HepG2 (cell line): ENCODE measurements around the gene MAST1. TPM values are rescaled to one million over a fixed set of nuclear protein-coding genes. Genes with fewer than 3 reads are reported as not detected.

Experiments used
- ATAC-seq: fragments of 200-7000 bp; cut with Tn5 transposase; 3 replicates; pipeline ENCODE4 v1.9.1; 2020; ENCODE audit warnings: mild to moderate bottlenecking, moderate library complexity
- BruUV-seq: library from RNA; stranded (reverse); fragments of 400-500 nt; replicated peaks from 2 replicates; lab custom pipeline; 2021; lab: Mats Ljungman, UMichigan
- CTCF ChIA-PET: fragments of 300-600 bp; formaldehyde crosslinking; extraction: SDS; loops from one replicate; lab custom pipeline; 2021; ENCODE audit warnings: low total read pairs, inconsistent platforms, low intra/inter-chr PET ratio; lab: Yijun Ruan, JAX
- POLR2A ChIA-PET: fragments of 350-600 bp; sonication (Branson Sonifier 250); formaldehyde crosslinking; loops from one replicate; lab custom pipeline; 2020; ENCODE audit warnings: antibody characterized with exemption, inconsistent platforms; lab: Yijun Ruan, JAX
- DNase-seq: peaks from one replicate; pipeline ENCODE4 v3.0.0-alpha.2; 2015; ENCODE audit warnings: low spot score
- FAIRE-seq: peaks from 3 replicates; lab custom pipeline; 2011; peaks lifted over from hg19 to GRCh38; lab: Jason Lieb, UNC
- H2AFZ ChIP-seq: one replicate; pipeline ENCODE4 v1.6.1; 2011; ENCODE audit warnings: low read length, inconsistent platforms
- H3K27ac ChIP-seq: fragments of 300-600 bp; 3 replicates; pipeline ENCODE4 v1.8.0; 2011; ENCODE audit warnings: mixed run types, mild to moderate bottlenecking, mixed read lengths, low read length, inconsistent platforms; ENCODE audit not compliant: insufficient read depth; ENCODE audit errors: extremely low read length
- H3K27me3 ChIP-seq, 2 experiments: fragments of 200-600 bp in 1 of 2; 2 replicates in 1 of 2; 3 replicates in 1 of 2; pipeline versions ENCODE4 v1.6.0 to v1.8.0; 2011; ENCODE audit warnings: low read length in 2 of 2, mild to moderate bottlenecking in 2 of 2, moderate library complexity in 2 of 2, inconsistent platforms in 1 of 2; ENCODE audit not compliant: insufficient read depth in 2 of 2, control insufficient read depth in 1 of 2
- H3K36me3 ChIP-seq, 2 experiments: fragments of 200-600 bp in 1 of 2; replicated peaks in 1 of 2; 2 replicates in 1 of 2; 3 replicates in 1 of 2; pipeline versions ENCODE4 v1.5.1 to v1.8.0; 2011; ENCODE audit warnings: low read length in 2 of 2, inconsistent platforms in 1 of 2; ENCODE audit not compliant: insufficient read depth in 2 of 2, control insufficient read depth in 1 of 2
- H3K4me1 ChIP-seq: 2 replicates; pipeline ENCODE4 v1.5.1; 2012; ENCODE audit warnings: low read length, inconsistent platforms; ENCODE audit not compliant: insufficient read depth
- H3K4me2 ChIP-seq: 2 replicates; pipeline ENCODE4 v1.6.0; 2011; ENCODE audit warnings: low read depth, low read length, inconsistent platforms
- H3K4me3 ChIP-seq, 3 experiments: fragments of 200-600 bp in 1 of 3; sonication (generic), shearing (Covaris generic) in 1 of 3; replicated peaks in 1 of 3; 2 replicates each; pipeline ENCODE4 v1.5.1; 2011 to 2016; ENCODE audit warnings: low read length in 3 of 3, inconsistent platforms in 2 of 3, low read depth in 2 of 3, mild to moderate bottlenecking in 2 of 3, control low read depth in 1 of 3, mixed read lengths in 1 of 3; ENCODE audit not compliant: insufficient read depth in 1 of 3
- H3K79me2 ChIP-seq: one replicate; pipeline ENCODE4 v1.6.1; 2011; ENCODE audit warnings: low read length, inconsistent platforms; ENCODE audit not compliant: insufficient read depth
- H3K9ac ChIP-seq: 2 replicates; pipeline ENCODE4 v1.6.0; 2011; ENCODE audit warnings: mild to moderate bottlenecking, low read depth, low read length, inconsistent platforms; ENCODE audit not compliant: insufficient read depth
- H3K9me3 ChIP-seq: 2 replicates; pipeline ENCODE4 v1.5.1; 2012; ENCODE audit warnings: mild to moderate bottlenecking, low read length
- H4K20me1 ChIP-seq: 2 replicates; pipeline ENCODE4 v1.6.0; 2011; ENCODE audit warnings: inconsistent platforms, mild to moderate bottlenecking, low read length, moderate library complexity; ENCODE audit not compliant: insufficient read depth
- ATAD3A ChIP-seq: sonication (generic); formaldehyde crosslinking; IDR thresholded peaks from 2 replicates; pipeline ENCODE4 v1.4.0; 2020; ENCODE audit warnings: missing genetic modification reagents
- HHEX ChIP-seq: IDR thresholded peaks from 2 replicates; pipeline ENCODE4 v1.6.1; 2016; ENCODE audit warnings: control low read depth
- NFKB2 ChIP-seq: sonication (generic); formaldehyde crosslinking; IDR thresholded peaks from 2 replicates; pipeline ENCODE4 v1.4.0; 2020; ENCODE audit warnings: missing genetic modification reagents, borderline replicate concordance
- RFX5 ChIP-seq: IDR thresholded peaks from 2 replicates; pipeline ENCODE4 v1.6.1; 2011; ENCODE audit warnings: low read depth, low read length, improper control_type of control experiment
- SNAPC2 ChIP-seq: sonication (generic); formaldehyde crosslinking; IDR thresholded peaks from 2 replicates; pipeline ENCODE4 v1.8.1; 2022; ENCODE audit warnings: mild to moderate bottlenecking, missing genetic modification reagents
- TEF ChIP-seq: sonication (generic); formaldehyde crosslinking; IDR thresholded peaks from 2 replicates; pipeline ENCODE4 v1.5.0; 2020; ENCODE audit warnings: missing genetic modification reagents
- ZNF513 ChIP-seq: sonication (generic); formaldehyde crosslinking; conservative IDR thresholded peaks from 2 replicates; pipeline ENCODE4 v1.5.0; 2020; ENCODE audit warnings: missing genetic modification reagents
- WGBS: methylation state at CpG from one replicate; pipeline ENCODE4 v1.1.6; 2017; ENCODE audit warnings: low lambda C conversion rate; 5-methylcytosine and 5-hydroxymethylcytosine counted together
- in situ Hi-C: cut with HindIII; loops from 2 replicates; pipeline ENCODE4 v1.10.0; 2017; ENCODE audit warnings: low pct_unique_long_range_greater_than_20kb; ENCODE audit not compliant: extremely low pct_ligation_motif_present
- intact Hi-C: fragments of 100-400 bp; cut with micrococcal nuclease; formaldehyde crosslinking; loops from one replicate; pipeline ENCODE4 v1.10.0; 2022; ENCODE audit not compliant: unreplicated experiment
- polyA plus RNA-seq, 8 experiments: library from polyadenylated mRNA; depleted of rRNA in 3 of 8; stranded (reverse) in 7 of 8; unstranded in 1 of 8; fragments of >200 nt; fragmentation: Illumina TruSeq in 4 of 8; extraction: Trizol in 4 of 8; gene quantifications; 2 replicates each; pipeline versions ENCODE4 v1.2.1 to v1.2.3, GENCODE V29; 2011 to 2016; ENCODE audit warnings: low read depth in 4 of 8, missing spikeins in 1 of 8, mixed read lengths in 1 of 8; ENCODE audit not compliant: insufficient read depth in 1 of 8
- total RNA-seq, 5 experiments: library from RNA; depleted of rRNA; stranded (reverse); fragments of >200 nt; fragmentation: Illumina TruSeq; extraction: Trizol; gene quantifications; 2 replicates each; pipeline ENCODE4 v1.2.3, GENCODE V29; 2016; ENCODE audit warnings: low read depth in 1 of 5
- TF ChIP-seq, protein P1 (sequence below): IDR thresholded peaks from 2 replicates; pipeline ENCODE4 v1.6.1; 2016; ENCODE audit warnings: missing compliant biosample characterization, missing genetic modification reagents, borderline replicate concordance
- TF ChIP-seq, protein P2 (sequence below): sonication (generic); formaldehyde crosslinking; IDR thresholded peaks from 2 replicates; pipeline ENCODE4 v1.5.0; 2020; ENCODE audit warnings: missing genetic modification reagents
- TF ChIP-seq, protein P3 (sequence below): sonication (generic); formaldehyde crosslinking; IDR thresholded peaks from 2 replicates; pipeline ENCODE4 v1.4.0; 2020; ENCODE audit warnings: mild to moderate bottlenecking, missing genetic modification reagents
- TF ChIP-seq, protein P4 (sequence below): sonication (generic); formaldehyde crosslinking; IDR thresholded peaks from 2 replicates; pipeline ENCODE4 v1.4.0; 2020; ENCODE audit warnings: missing genetic modification reagents
- TF ChIP-seq, protein P5 (sequence below): sonication (generic); formaldehyde crosslinking; IDR thresholded peaks from 2 replicates; pipeline ENCODE4 v1.5.0; 2020; ENCODE audit warnings: missing genetic modification reagents

MAST1 gene
- total and polyA plus RNA-seq, 2 of the 13 experiments (the other 11 are each of a cell fraction or from before 2014, with no cell fraction given), result 0.73 to 4.7 TPM

DNA sequence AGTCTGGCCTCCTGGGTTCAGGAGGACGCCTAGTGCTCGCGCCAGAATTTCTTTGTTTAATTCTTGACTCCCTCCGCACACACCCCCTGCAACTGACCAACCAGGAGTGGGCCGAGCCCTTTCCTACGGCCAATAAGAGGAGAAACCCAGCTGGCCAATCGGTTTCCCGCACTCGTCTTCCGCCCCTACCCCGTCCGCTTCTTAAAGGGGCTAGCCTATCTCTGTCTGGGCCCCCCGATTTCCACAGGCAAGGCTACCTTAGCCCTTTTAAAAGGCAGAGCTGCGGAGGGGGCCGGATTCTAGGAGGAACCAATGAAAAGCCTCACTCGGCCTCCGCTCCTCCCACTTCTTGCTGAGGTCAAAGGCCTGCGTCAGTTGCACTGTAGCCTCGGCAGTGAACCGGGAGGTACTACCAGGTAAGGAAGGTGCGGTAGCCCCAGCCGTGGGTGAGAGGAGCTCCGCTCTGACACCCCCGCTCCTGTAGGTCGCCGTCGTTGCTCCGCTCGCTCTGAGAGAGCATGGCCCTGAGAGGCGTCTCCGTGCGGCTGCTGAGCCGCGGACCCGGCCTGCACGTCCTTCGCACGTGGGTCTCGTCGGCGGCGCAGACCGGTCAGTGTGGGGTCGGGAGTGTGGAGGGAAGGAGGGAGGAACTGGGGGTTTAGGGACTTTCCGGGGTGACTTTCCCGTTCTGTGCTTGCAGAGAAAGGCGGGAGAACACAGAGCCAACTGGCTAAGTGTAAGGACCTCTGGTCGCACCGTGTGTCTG, 52.7 kb downstream of the MAST1 start, which contains the start of gene GCDH:
GCDH (plus strand) TSS at position 374 of the 766 bp plus-strand sequence; CDS start at position 519, 145 bp downstream.
- intact Hi-C loops, result no loop called here
- Histone ChIP-seq H3K4me1 (peaks cover 43% of the 10 kb centered on the region), H3K79me2 (peaks cover 8% of the 10 kb centered on the region), H3K27ac (peak within 1 kb of the TSS; percentile 84), H2AFZ (no peak within 1 kb of the TSS), H3K36me3 (peaks cover 8 to 15% of the 10 kb centered on the region in 2 experiments; a peak in 4 of 5 replicates), H4K20me1 (no peaks in the 10 kb centered on the region), H3K9me3 (no peaks in the 10 kb centered on the region), H3K4me2 (peak within 1 kb of the TSS; percentile 97), H3K4me3 (peak within 1 kb of the TSS; percentile 67 to 95 (median 94)), H3K27me3 (peaks cover 0 to 15% of the 10 kb centered on the region in 2 experiments; a peak in 3 of 5 replicates), H3K9ac (peak within 1 kb of the TSS; percentile 80)
- POLR2A ChIA-PET, result interaction anchor here (0.5 to 2.2 kb wide), 22 partner anchors 9 to 1141 kb away, joined by 3 to 26 read pairs (median 6); partner anchors contain the start of genes DHPS, DNASE2, FARSA and GADD45GIP1
- in situ Hi-C loops, result no loop called here
- CTCF ChIA-PET, result no interaction called here
- BruUV-seq, result no TSS peak
- WGBS, result under 1% methylated on average over 28 of the region's 49 CpGs
- ATAC-seq, result peak; percentile 94
- peak; percentile 99 for DNase-seq
- peak; percentile 99 for FAIRE-seq
- TF ChIP-seq, protein P1, sequence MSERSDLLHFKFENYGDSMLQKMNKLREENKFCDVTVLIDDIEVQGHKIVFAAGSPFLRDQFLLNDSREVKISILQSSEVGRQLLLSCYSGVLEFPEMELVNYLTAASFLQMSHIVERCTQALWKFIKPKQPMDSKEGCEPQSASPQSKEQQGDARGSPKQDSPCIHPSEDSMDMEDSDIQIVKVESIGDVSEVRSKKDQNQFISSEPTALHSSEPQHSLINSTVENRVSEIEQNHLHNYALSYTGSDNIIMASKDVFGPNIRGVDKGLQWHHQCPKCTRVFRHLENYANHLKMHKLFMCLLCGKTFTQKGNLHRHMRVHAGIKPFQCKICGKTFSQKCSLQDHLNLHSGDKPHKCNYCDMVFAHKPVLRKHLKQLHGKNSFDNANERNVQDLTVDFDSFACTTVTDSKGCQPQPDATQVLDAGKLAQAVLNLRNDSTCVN, result 0 out of 2 replicates have a peak, but pooled peaks have one; percentile 60
- TF ChIP-seq SNAPC2 (CRISPR knock-in tag) (no peak), NFKB2 (peak; percentile 37; the same call in 1 of the 2 replicates), ATAD3A (CRISPR knock-in tag) (no peak), HHEX (CRISPR knock-in tag) (no peak), ZNF513 (CRISPR knock-in tag) (no peak), RFX5 (no peak), TEF (CRISPR knock-in tag) (no peak)
- TF ChIP-seq, protein P2, sequence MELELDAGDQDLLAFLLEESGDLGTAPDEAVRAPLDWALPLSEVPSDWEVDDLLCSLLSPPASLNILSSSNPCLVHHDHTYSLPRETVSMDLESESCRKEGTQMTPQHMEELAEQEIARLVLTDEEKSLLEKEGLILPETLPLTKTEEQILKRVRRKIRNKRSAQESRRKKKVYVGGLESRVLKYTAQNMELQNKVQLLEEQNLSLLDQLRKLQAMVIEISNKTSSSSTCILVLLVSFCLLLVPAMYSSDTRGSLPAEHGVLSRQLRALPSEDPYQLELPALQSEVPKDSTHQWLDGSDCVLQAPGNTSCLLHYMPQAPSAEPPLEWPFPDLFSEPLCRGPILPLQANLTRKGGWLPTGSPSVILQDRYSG (CRISPR knock-in tag), result no peak
- TF ChIP-seq, protein P3, sequence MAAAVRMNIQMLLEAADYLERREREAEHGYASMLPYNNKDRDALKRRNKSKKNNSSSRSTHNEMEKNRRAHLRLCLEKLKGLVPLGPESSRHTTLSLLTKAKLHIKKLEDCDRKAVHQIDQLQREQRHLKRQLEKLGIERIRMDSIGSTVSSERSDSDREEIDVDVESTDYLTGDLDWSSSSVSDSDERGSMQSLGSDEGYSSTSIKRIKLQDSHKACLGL (CRISPR knock-in tag), result peak; percentile 97; the same call in 1 of the 2 replicates
- TF ChIP-seq, protein P4, sequence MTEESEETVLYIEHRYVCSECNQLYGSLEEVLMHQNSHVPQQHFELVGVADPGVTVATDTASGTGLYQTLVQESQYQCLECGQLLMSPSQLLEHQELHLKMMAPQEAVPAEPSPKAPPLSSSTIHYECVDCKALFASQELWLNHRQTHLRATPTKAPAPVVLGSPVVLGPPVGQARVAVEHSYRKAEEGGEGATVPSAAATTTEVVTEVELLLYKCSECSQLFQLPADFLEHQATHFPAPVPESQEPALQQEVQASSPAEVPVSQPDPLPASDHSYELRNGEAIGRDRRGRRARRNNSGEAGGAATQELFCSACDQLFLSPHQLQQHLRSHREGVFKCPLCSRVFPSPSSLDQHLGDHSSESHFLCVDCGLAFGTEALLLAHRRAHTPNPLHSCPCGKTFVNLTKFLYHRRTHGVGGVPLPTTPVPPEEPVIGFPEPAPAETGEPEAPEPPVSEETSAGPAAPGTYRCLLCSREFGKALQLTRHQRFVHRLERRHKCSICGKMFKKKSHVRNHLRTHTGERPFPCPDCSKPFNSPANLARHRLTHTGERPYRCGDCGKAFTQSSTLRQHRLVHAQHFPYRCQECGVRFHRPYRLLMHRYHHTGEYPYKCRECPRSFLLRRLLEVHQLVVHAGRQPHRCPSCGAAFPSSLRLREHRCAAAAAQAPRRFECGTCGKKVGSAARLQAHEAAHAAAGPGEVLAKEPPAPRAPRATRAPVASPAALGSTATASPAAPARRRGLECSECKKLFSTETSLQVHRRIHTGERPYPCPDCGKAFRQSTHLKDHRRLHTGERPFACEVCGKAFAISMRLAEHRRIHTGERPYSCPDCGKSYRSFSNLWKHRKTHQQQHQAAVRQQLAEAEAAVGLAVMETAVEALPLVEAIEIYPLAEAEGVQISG (CRISPR knock-in tag), result peak; percentile 64
- TF ChIP-seq, protein P5, sequence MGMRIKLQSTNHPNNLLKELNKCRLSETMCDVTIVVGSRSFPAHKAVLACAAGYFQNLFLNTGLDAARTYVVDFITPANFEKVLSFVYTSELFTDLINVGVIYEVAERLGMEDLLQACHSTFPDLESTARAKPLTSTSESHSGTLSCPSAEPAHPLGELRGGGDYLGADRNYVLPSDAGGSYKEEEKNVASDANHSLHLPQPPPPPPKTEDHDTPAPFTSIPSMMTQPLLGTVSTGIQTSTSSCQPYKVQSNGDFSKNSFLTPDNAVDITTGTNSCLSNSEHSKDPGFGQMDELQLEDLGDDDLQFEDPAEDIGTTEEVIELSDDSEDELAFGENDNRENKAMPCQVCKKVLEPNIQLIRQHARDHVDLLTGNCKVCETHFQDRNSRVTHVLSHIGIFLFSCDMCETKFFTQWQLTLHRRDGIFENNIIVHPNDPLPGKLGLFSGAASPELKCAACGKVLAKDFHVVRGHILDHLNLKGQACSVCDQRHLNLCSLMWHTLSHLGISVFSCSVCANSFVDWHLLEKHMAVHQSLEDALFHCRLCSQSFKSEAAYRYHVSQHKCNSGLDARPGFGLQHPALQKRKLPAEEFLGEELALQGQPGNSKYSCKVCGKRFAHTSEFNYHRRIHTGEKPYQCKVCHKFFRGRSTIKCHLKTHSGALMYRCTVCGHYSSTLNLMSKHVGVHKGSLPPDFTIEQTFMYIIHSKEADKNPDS (CRISPR knock-in tag), result no peak
